Neural cell (in vitro differentiated cells): ENCODE results near the gene OR52J3. TPM values are rescaled to one million over a fixed set of nuclear protein-coding genes. Genes with fewer than 3 reads are reported as not detected.

Source experiments
- H2AFZ ChIP-seq: fragments of 200-600, 300-800 bp; sonication (generic), shearing (Covaris generic); 2 replicates; pipeline ENCODE4 v1.6.0; 2014; ENCODE audit warnings: low read depth, mild to moderate bottlenecking, antibody characterized with exemption, low read length, moderate library complexity
- H3F3A ChIP-seq: fragments of 200-600 bp; shearing (Covaris generic); 2 replicates; pipeline ENCODE4 v1.6.1; 2016; ENCODE audit warnings: mild to moderate bottlenecking, moderate library complexity, mixed read lengths, antibody characterized with exemption, low read length; ENCODE audit not compliant: insufficient read depth, poor library complexity, severe bottlenecking
- H3K27ac ChIP-seq: fragments of 200-600, 300-800 bp; sonication (generic), shearing (Covaris generic); 2 replicates; pipeline ENCODE4 v1.5.1; 2014; ENCODE audit warnings: mild to moderate bottlenecking, low read length, moderate library complexity
- H3K27me3 ChIP-seq: fragments of 300-800, 200-600 bp; sonication (generic), shearing (Covaris generic); 2 replicates; pipeline ENCODE4 v1.6.0; 2014; ENCODE audit warnings: mild to moderate bottlenecking, low read depth, low read length, moderate library complexity; ENCODE audit not compliant: insufficient read depth
- H3K36me3 ChIP-seq: fragments of 300-800, 200-600 bp; sonication (generic), shearing (Covaris generic); 2 replicates; pipeline ENCODE4 v1.5.1; 2014; ENCODE audit warnings: mild to moderate bottlenecking, antibody characterized with exemption, low read length, moderate library complexity; ENCODE audit not compliant: insufficient read depth
- H3K4me2 ChIP-seq: fragments of 300-800, 200-600 bp; sonication (generic), shearing (Covaris generic); 2 replicates; pipeline ENCODE4 v1.6.0; 2014; ENCODE audit warnings: mild to moderate bottlenecking, low read length
- H3K4me3 ChIP-seq: fragments of 300-800, 200-600 bp; sonication (generic), shearing (Covaris generic); 2 replicates; pipeline ENCODE4 v1.5.1; 2014; ENCODE audit warnings: mild to moderate bottlenecking, low read length, moderate library complexity
- H3K79me2 ChIP-seq: fragments of 200-600 bp; shearing (Covaris generic); replicated peaks from 2 replicates; pipeline ENCODE4 v1.6.0; 2014; ENCODE audit warnings: mild to moderate bottlenecking, low read length, moderate library complexity; ENCODE audit not compliant: insufficient read depth
- H3K9ac ChIP-seq: fragments of 300-800, 200-600 bp; sonication (generic), shearing (Covaris generic); 2 replicates; pipeline ENCODE4 v1.6.1; 2016; ENCODE audit warnings: mild to moderate bottlenecking, low read length, mixed read lengths
- H3K9me2 ChIP-seq: fragments of 200-600 bp; shearing (Covaris generic); 2 replicates; pipeline ENCODE4 v1.6.1; 2016; ENCODE audit warnings: mild to moderate bottlenecking, low read length, mixed read lengths; ENCODE audit not compliant: insufficient read depth
- H3K9me3 ChIP-seq: fragments of 200-600, 300-800 bp; sonication (generic), shearing (Covaris generic); 2 replicates; pipeline ENCODE4 v1.6.1; 2016; ENCODE audit warnings: mild to moderate bottlenecking, mixed run types, low read length, moderate library complexity, mixed read lengths
- H4K20me1 ChIP-seq: fragments of 200-600 bp; shearing (Covaris generic); 2 replicates; pipeline ENCODE4 v1.6.1; 2016; ENCODE audit warnings: mild to moderate bottlenecking, mixed run types; ENCODE audit not compliant: insufficient read depth
- EP300 ChIP-seq: fragments of 450-650 bp; conservative IDR thresholded peaks from 2 replicates; pipeline ENCODE4 v1.6.1; 2014; ENCODE audit warnings: antibody characterized with exemption, mild to moderate bottlenecking, moderate library complexity; ENCODE audit not compliant: poor library complexity, severe bottlenecking
- EZH2 ChIP-seq: fragments of 200-600, 300-800 bp; shearing (Covaris generic), sonication (generic); IDR thresholded peaks from 2 replicates; pipeline ENCODE4 v1.6.1; 2014; ENCODE audit warnings: antibody characterized with exemption, low read length, borderline replicate concordance, mild to moderate bottlenecking; ENCODE audit not compliant: insufficient read depth, poor library complexity, severe bottlenecking
- MXI1 ChIP-seq: fragments of 450-650 bp; conservative IDR thresholded peaks from 2 replicates; pipeline ENCODE4 v1.6.1; 2014; ENCODE audit warnings: antibody characterized with exemption, mild to moderate bottlenecking; ENCODE audit not compliant: poor library complexity, severe bottlenecking
- POLR2AphosphoS5 ChIP-seq: IDR thresholded peaks from 2 replicates; pipeline ENCODE4 v1.6.1; 2012
- RAD21 ChIP-seq: fragments of 450-650 bp; conservative IDR thresholded peaks from 2 replicates; pipeline ENCODE4 v1.6.1; 2014; ENCODE audit warnings: antibody characterized with exemption, mild to moderate bottlenecking, moderate library complexity
- SMC3 ChIP-seq: fragments of 450-650 bp; conservative IDR thresholded peaks from 2 replicates; pipeline ENCODE4 v1.6.1; 2014; ENCODE audit warnings: antibody characterized with exemption, mild to moderate bottlenecking, moderate library complexity; ENCODE audit not compliant: poor library complexity
- TAF1 ChIP-seq: IDR thresholded peaks from 2 replicates; pipeline ENCODE4 v1.6.1; 2012; ENCODE audit warnings: low read depth
- polyA plus RNA-seq: library from polyadenylated mRNA; depleted of rRNA; stranded (reverse); fragments of >200 nt; gene quantifications from 2 replicates; pipeline ENCODE4 v1.2.3, GENCODE V29; 2014
- TF ChIP-seq, protein P1 (sequence below): IDR thresholded peaks from 2 replicates; pipeline ENCODE4 v1.6.1; 2012; ENCODE audit warnings: borderline replicate concordance
- TF ChIP-seq, protein P2 (sequence below): fragments of 450-650 bp; IDR thresholded peaks from 2 replicates; pipeline ENCODE4 v1.5.1; 2014; ENCODE audit warnings: antibody characterized with exemption, mild to moderate bottlenecking, moderate library complexity; ENCODE audit not compliant: poor library complexity, severe bottlenecking

OR52J3 gene
- polyA plus RNA-seq, 1 donor from 2014 or later, result not detected

DNA sequence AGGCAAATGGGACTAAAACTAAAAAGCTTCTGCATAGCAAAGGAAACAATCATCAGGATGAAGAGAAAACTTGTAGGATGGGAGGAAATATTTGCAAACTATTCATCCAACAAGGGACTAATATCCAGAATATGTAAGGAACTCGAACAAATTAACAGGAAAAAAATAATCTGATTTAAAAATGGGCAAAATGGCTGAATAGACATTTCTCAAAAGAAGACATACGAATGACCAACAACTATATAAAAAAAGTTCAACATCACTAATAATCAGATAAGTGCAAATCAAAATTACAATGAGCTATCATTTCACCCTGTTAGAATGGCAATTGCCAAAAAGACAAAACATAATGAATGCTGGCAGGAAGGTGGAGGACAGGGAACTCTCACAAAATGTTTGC lies 35.1 kb downstream of the OR52J3 start:
- H2AFZ ChIP-seq, result no peak overlapping the region
- no peaks in the 10 kb centered on the region for H3F3A ChIP-seq
- H3K9ac ChIP-seq, result no peak overlapping the region
- no peaks in the 10 kb centered on the region for H3K27me3 ChIP-seq
- H3K4me3 ChIP-seq, result no peak overlapping the region
- no peak overlapping the region for H3K4me2 ChIP-seq
- no peak overlapping the region for H3K27ac ChIP-seq
- H3K36me3 ChIP-seq, result no peaks in the 10 kb centered on the region
- H4K20me1 ChIP-seq, result no peaks in the 10 kb centered on the region
- H3K9me3 ChIP-seq, result no peaks in the 10 kb centered on the region
- no peaks in the 10 kb centered on the region for H3K9me2 ChIP-seq
- no peaks in the 10 kb centered on the region for H3K79me2 ChIP-seq
- TF ChIP-seq, protein P1, sequence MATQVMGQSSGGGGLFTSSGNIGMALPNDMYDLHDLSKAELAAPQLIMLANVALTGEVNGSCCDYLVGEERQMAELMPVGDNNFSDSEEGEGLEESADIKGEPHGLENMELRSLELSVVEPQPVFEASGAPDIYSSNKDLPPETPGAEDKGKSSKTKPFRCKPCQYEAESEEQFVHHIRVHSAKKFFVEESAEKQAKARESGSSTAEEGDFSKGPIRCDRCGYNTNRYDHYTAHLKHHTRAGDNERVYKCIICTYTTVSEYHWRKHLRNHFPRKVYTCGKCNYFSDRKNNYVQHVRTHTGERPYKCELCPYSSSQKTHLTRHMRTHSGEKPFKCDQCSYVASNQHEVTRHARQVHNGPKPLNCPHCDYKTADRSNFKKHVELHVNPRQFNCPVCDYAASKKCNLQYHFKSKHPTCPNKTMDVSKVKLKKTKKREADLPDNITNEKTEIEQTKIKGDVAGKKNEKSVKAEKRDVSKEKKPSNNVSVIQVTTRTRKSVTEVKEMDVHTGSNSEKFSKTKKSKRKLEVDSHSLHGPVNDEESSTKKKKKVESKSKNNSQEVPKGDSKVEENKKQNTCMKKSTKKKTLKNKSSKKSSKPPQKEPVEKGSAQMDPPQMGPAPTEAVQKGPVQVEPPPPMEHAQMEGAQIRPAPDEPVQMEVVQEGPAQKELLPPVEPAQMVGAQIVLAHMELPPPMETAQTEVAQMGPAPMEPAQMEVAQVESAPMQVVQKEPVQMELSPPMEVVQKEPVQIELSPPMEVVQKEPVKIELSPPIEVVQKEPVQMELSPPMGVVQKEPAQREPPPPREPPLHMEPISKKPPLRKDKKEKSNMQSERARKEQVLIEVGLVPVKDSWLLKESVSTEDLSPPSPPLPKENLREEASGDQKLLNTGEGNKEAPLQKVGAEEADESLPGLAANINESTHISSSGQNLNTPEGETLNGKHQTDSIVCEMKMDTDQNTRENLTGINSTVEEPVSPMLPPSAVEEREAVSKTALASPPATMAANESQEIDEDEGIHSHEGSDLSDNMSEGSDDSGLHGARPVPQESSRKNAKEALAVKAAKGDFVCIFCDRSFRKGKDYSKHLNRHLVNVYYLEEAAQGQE, result no peak
- TF ChIP-seq EP300, result no peak
- TF ChIP-seq SMC3, result no peak
- TF ChIP-seq, protein P2, sequence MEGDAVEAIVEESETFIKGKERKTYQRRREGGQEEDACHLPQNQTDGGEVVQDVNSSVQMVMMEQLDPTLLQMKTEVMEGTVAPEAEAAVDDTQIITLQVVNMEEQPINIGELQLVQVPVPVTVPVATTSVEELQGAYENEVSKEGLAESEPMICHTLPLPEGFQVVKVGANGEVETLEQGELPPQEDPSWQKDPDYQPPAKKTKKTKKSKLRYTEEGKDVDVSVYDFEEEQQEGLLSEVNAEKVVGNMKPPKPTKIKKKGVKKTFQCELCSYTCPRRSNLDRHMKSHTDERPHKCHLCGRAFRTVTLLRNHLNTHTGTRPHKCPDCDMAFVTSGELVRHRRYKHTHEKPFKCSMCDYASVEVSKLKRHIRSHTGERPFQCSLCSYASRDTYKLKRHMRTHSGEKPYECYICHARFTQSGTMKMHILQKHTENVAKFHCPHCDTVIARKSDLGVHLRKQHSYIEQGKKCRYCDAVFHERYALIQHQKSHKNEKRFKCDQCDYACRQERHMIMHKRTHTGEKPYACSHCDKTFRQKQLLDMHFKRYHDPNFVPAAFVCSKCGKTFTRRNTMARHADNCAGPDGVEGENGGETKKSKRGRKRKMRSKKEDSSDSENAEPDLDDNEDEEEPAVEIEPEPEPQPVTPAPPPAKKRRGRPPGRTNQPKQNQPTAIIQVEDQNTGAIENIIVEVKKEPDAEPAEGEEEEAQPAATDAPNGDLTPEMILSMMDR, result no peak
- TF ChIP-seq TAF1, result no peak
- no peak for TF ChIP-seq POLR2AphosphoS5
- TF ChIP-seq MXI1, result no peak
- no peak for TF ChIP-seq EZH2
- no peak for TF ChIP-seq RAD21

DNA sequence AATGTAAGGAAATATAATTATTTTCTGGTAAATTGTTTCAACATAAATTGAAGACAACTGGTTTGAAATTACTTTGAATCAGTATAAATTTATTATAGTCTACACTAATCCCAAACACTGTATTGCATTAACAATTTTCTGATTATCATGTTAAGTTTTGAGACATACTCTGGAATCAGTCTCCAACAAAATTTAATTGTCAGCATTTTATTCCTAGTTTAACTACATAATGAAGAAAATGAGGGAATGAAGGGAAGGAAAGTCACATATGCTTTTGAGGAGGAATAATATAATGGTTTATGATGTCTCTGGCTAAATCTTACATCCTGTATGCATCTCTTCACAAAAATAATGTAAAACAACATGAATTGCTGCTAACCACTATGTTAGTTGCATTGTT lies 37.3 kb downstream of the OR52J3 start:
- H4K20me1 ChIP-seq, result no peaks in the 10 kb centered on the region
- H3K4me3 ChIP-seq, result no peak overlapping the region

More for the DNA sequence above, 37.3 kb downstream of the OR52J3 start:
- Histone ChIP-seq H3F3A (no peaks in the 10 kb centered on the region), H3K36me3 (no peaks in the 10 kb centered on the region), H3K9ac (no peak overlapping the region), H3K4me2 (no peak overlapping the region), H3K9me2 (no peaks in the 10 kb centered on the region), H3K79me2 (no peaks in the 10 kb centered on the region), H3K27ac (no peak overlapping the region), H2AFZ (no peak overlapping the region), H3K27me3 (no peaks in the 10 kb centered on the region), H3K9me3 (no peaks in the 10 kb centered on the region)
- TF ChIP-seq POLR2AphosphoS5 (no peak), SMC3 (no peak), MXI1 (no peak), EZH2 (no peak), TAF1 (no peak), RAD21 (no peak), EP300 (no peak)
- TF ChIP-seq, protein P2, result no peak
- TF ChIP-seq, protein P1, result no peak
